DMS153 treated with DMSO at 0.1 percent for 48 hours (cell line): ENCODE results near the gene ALLC.
"Not testable (repeated sequence)": the region's sequence is repeated elsewhere in the genome, so short reads cannot be mapped to it uniquely, and the experiment has no call there.

ENCODE experiments used
- DNase-seq: peaks from one replicate; lab custom pipeline; 2025; ENCODE audit not compliant: unreplicated experiment; lab: John Stamatoyannopoulos, UW

ALLC gene

GRCh38 chr2:3657881-3658280 lies at the start of gene ALLC:
Gene ALLC, plus strand, starts transcription at chr2:3658200. Its CDS starts 12,958 bp downstream, at chr2:3671158.
- DNase-seq = no peak

DNA sequence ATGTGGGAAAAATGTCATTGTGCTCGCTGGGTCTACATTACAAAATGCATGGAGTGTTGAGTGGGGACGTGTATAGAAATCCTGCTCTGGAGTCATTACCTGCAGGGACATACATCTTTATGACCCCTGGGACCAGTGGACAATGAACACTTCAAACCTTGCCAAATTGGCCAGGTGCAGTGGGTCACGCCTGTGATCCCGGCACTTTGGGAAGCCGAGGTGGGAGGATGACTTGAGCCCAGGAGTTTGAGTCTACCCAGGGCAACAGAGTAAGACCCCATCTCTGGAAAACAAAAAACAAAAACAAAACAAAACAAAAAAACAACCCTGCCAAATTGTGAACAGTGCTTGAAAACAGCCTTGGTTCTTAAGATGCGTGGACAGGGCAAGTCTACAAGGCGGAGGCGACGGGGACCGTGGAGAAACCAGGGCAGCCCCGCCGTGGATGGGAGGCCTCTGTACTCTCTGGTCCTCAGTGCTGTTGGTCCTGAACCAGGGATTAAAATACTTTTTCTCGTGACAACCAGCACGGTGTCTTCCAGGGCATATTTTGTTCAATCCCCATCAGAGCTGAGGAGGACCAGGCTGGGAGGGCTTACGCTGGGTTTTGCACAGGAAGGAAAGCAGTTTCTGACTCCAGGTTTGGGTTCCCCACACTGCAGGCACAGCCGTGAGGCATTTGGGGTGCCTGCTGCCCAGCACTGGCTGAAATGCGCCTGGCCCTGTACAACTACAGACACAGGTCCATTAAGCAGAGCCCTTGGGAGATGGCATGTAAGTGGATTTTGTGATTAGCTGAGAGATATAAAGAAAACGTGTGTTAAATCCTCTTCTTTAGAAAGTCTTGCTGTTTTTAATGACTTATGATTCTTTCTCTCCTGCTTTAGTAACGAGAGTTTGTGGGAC lies 49.4 kb upstream of the ALLC start:
- DNase-seq = no peak

DNA sequence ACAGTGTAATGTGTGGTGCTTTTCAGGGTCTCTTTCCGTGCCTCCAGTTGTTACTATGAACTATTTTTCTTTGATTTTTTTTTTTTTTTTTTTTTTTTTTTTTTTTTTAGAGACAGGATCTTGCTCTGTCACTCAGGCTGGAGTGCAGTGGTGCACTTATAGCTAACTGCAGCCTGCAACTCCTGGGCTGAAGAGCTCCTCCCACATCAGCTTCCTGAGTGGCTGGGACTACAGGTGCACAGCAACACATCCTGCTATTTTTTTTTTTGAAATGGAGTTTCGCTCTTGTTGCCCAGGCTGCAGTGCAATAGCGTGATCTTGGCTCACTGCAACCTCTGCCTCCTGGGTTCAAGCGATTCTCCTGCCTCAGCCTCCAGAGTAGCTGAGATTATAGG lies 48.7 kb upstream of the ALLC start:
- DNase-seq = peak; percentile 49

GRCh38 chr2:3610415-3610814 lies 47.6 kb upstream of the ALLC start:
- no peak for DNase-seq

GRCh38 chr2:3610881-3611505 lies 47.0 kb upstream of the ALLC start:
- DNase-seq = no peak

DNA sequence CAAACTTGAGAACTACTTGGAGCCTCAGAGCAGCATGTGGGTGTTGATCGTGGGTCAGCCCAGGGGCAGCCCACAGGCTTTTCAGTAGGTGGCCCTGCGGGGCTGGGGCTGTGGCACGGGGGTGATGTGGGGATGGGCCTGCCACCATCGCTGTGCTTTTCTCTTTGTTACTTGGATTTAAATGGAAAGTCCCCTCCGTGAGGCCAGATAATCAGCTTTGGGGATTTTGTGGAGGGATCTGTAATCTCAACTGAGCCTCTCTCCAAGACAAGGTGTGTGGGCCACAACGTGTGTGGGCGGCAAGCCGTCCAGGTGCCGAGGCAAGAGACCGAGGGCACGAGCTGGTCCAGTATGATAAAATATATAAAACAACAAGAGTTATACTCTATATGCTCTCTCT lies 46.4 kb upstream of the ALLC start:
- no peak for DNase-seq

DNA sequence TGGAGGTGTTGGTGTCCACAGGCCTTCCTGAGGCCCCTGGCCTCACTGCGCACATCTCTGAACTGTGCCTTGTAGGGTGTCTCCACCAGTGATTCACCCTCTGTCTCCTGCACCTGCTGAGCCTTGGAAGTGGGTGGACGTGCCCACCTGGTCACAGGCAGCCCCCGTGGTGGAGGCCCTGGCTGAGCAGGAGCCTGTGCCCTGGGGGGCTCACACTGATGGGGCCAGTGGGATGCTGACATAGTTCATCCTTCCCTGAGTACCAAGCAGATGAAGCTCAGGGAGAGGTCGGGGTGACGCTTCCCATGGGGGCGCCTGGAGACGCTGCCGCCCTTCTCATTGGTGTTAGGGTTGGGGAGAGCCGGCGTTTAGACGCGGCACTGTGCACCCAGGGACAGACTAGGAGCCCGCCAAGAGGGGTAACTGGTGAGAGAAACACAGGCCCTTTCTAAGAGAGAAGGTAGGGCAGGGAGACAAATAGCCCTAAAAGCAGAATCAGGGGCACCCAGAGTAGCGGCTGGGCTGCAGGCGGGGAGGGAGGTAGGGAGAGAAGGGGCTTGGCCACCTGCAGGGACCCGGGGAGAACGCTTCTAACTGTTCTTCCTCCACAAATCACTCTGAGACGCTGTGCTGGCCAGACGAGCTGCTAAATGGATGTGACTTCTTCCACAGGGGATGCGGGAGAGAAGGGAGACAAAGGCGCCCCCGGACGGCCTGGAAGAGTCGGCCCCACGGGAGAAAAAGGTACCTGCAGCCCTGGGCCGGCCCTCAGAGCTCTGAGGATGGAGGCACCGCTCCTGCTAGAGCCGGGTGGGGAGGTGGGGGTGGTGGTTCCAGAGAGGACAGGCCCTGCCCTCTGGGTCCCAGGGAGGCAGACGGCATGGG lies 45.1 kb upstream of the ALLC start:
- DNase-seq = no peak

- DNase-seq = no peak
Measured at GRCh38 chr2:3613524-3613905, 44.5 kb upstream of the ALLC start.

DNA sequence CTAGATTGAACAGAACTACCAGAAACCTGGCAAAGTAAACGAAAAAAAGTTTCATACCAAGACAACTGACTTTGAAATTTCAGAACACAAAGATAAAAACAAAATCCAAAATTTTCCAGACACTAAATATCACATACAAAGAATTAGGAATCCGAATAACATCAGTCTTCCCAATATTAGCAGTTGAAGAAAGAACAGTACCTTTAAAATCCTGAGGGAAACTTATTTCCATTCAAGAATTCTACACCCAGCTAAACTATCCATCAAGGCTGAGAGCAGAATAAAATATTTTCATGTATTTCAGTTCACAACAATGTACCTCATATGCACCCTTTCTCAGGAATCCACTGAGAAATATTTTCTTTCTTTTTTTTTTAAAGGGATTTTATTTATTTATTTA lies 43.3 kb upstream of the ALLC start:
- DNase-seq = not testable (repeated sequence)

- not testable (repeated sequence) for DNase-seq
Measured at GRCh38 chr2:3615541-3616200, 42.3 kb upstream of the ALLC start.

DNA sequence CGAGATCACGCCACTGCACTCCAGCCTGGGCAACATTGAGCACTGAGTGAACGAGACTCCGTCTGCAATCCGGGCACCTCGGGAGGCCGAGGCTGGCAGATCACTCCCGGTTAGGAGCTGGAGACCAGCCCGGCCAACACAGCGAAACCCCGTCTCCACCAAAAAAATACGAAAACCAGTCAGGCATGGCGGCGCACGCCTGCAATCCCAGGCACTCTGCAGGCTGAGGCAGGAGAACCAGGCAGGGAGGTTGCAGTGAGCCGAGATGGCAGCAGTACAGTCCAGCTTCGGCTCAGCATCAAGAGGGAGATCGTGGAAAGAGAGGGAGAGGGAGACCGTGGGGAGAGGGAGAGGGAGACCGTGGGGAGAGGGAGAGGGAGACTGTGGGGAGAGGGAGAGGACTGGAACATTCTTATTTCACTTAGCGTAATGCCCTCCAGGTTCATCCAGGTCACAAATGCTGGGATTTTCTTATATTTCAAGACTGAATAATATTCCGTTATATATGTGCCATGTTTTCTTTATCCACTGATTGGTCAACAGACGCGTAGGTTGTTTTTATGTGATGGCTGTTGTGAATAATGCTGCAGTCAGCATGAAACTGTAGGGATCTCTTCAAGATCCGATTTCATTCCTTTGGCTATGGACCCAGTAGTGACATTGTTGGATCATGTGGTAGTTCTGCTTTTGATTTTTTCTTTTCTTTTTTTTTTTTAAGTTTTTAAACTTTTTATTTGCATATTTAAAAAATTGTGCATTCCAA lies 41.4 kb upstream of the ALLC start:
- DNase-seq = not testable (repeated sequence)

- no peak for DNase-seq
Measured at GRCh38 chr2:3617198-3617890, 40.7 kb upstream of the ALLC start.

DNA sequence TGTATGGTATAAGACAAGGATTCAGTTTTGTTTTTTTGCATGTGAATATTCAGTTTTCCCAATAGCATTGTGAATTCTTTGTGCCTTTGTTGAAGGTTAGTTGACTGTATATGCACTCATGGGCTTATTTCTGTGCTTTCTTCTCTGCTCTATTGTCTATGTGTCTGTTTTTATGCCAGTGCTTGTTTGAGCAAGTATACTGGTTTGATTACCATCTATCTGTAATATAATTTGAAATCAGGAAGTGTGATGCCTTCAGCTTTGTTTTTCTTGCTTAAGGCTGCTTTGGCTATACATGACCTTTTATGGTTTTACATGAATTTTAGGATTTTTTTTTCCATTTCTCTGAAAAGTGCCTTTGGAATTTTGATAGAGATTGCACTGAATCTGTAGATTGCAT lies 39.6 kb upstream of the ALLC start:
- no peak for DNase-seq

GRCh38 chr2:3619033-3619432 lies 39.0 kb upstream of the ALLC start:
- DNase-seq = no peak

GRCh38 chr2:3619661-3620060 lies 38.3 kb upstream of the ALLC start:
- not testable (repeated sequence) for DNase-seq

- no peak for DNase-seq
Measured at GRCh38 chr2:3620834-3621233, 37.2 kb upstream of the ALLC start.

DNA sequence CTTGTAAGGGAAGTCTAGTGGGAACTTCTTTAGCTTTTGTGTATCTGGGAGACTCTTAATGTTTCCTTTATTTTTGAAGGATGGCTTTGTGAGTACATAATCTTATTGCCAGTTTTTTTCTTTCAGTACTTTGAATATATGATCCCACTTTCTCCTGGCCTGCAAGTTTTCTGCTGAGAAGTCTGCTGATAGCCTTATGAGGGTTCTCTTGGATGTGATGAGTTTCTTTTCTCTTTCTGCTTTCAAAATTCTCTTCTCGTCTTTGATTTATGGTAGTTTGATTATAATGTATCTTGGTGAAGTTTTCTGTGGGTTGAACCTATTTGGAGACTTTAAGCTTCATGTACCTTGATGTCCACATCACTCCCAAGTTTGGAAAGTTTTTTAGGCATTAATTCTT lies 35.0 kb upstream of the ALLC start:
- no peak for DNase-seq

- DNase-seq = no peak
Measured at GRCh38 chr2:3624059-3624794, 33.8 kb upstream of the ALLC start.

- no peak for DNase-seq
Measured at GRCh38 chr2:3625186-3625585, 32.8 kb upstream of the ALLC start.
